Thoracic aorta (tissue), 2 donors: Measurements from ENCODE around the gene CLN5. TPM values are rescaled to one million over a fixed set of nuclear protein-coding genes. Genes with fewer than 3 reads are reported as not detected.
A peak's percentile ranks its signal among the peaks of the same experiment; 100 is the strongest.

Source experiments
- ATAC-seq: fragments of 150-250 bp; one replicate; pipeline ENCODE4 v1.8.0; 2017; ENCODE audit warnings: low read depth; ENCODE audit not compliant: insufficient number of reproducible peaks, low FRiP score
- DNase-seq: peaks from one replicate; pipeline ENCODE4 v3.0.0-alpha.2; 2020; ENCODE audit warnings: low spot score
- H3K27ac ChIP-seq, 2 donors: fragments of 200-600 bp; sonication (generic); 1 replicate in 1 of 2; 2 replicates in 1 of 2; pipeline ENCODE4 v1.5.1; 2016; ENCODE audit warnings: mild to moderate bottlenecking in 2 of 2, moderate library complexity in 2 of 2
- H3K27me3 ChIP-seq: fragments of 200-600 bp; sonication (generic); replicated peaks from 2 replicates; pipeline ENCODE4 v1.6.0; 2016; ENCODE audit warnings: mild to moderate bottlenecking; ENCODE audit not compliant: insufficient read depth
- H3K36me3 ChIP-seq: fragments of 200-600 bp; sonication (generic); one replicate; pipeline ENCODE4 v1.5.1; 2016
- H3K4me1 ChIP-seq, 2 donors: fragments of 200-600 bp; sonication (generic); 1 replicate in 1 of 2; 2 replicates in 1 of 2; pipeline versions ENCODE4 v1.5.1 to v1.6.0; 2016; ENCODE audit warnings: low read depth in 2 of 2, mild to moderate bottlenecking in 1 of 2; ENCODE audit not compliant: control insufficient read depth in 1 of 2
- H3K4me3 ChIP-seq: fragments of 200-600 bp; sonication (generic); 2 replicates; pipeline ENCODE4 v1.5.1; 2016; ENCODE audit warnings: mild to moderate bottlenecking
- H3K9me3 ChIP-seq: fragments of 200-600 bp; sonication (generic); 2 replicates; pipeline ENCODE4 v1.5.1; 2016
- total RNA-seq, 2 donors: library from RNA; depleted of rRNA; stranded (reverse); fragments of >200 nt; gene quantifications; one replicate each; pipeline versions ENCODE4 v1.1.0 to v1.2.3, GENCODE V29; 2016
- TF ChIP-seq, protein P1 (sequence below): fragments of 200-600 bp; sonication (generic); IDR thresholded peaks from one replicate; pipeline ENCODE4 v1.5.1; 2019; ENCODE audit warnings: antibody characterized with exemption

The CLN5 gene
- total RNA-seq, 2 donors from 2014 or later, result 21.4 to 29.1 TPM

DNA sequence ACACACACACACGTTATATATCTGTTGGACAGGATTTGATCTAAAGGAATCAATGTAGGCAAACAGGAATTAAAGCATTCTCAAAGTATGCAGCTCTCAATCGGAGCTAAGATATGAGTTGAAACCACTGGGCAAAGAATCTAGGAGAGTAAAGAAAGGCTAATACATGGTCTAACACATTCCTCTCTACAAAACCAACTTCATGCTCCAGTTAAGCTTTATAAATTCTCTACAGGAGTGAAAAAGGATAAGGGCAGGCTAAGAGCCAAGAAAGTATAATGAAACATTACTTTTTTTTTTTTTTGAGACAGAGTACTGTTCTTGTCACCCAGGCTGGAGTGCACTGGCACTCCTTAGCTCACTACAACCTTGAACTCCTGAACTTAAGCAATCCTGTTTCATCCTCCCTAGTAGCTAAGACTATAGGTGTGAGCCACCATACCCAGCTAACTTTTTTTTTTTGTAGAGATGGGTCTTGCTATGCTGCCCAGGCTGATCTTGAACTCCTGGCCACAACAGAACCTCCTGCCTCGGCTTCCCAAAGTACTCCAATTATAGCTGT lies 24.5 kb downstream of the CLN5 start:
- H3K4me1 ChIP-seq, result peaks cover 74 to 77% of the 10 kb centered on the region in 2 donors
- peak overlapping the region; percentile 69 to 80 for H3K27ac ChIP-seq
- peak overlapping the region; percentile 2 for H3K4me3 ChIP-seq
- no peaks in the 10 kb centered on the region for H3K27me3 ChIP-seq
- no peak for ATAC-seq
- peaks cover 44% of the 10 kb centered on the region for H3K36me3 ChIP-seq
- no peak for DNase-seq
- TF ChIP-seq, protein P1, sequence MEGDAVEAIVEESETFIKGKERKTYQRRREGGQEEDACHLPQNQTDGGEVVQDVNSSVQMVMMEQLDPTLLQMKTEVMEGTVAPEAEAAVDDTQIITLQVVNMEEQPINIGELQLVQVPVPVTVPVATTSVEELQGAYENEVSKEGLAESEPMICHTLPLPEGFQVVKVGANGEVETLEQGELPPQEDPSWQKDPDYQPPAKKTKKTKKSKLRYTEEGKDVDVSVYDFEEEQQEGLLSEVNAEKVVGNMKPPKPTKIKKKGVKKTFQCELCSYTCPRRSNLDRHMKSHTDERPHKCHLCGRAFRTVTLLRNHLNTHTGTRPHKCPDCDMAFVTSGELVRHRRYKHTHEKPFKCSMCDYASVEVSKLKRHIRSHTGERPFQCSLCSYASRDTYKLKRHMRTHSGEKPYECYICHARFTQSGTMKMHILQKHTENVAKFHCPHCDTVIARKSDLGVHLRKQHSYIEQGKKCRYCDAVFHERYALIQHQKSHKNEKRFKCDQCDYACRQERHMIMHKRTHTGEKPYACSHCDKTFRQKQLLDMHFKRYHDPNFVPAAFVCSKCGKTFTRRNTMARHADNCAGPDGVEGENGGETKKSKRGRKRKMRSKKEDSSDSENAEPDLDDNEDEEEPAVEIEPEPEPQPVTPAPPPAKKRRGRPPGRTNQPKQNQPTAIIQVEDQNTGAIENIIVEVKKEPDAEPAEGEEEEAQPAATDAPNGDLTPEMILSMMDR, result no peak
- no peaks in the 10 kb centered on the region for H3K9me3 ChIP-seq

DNA sequence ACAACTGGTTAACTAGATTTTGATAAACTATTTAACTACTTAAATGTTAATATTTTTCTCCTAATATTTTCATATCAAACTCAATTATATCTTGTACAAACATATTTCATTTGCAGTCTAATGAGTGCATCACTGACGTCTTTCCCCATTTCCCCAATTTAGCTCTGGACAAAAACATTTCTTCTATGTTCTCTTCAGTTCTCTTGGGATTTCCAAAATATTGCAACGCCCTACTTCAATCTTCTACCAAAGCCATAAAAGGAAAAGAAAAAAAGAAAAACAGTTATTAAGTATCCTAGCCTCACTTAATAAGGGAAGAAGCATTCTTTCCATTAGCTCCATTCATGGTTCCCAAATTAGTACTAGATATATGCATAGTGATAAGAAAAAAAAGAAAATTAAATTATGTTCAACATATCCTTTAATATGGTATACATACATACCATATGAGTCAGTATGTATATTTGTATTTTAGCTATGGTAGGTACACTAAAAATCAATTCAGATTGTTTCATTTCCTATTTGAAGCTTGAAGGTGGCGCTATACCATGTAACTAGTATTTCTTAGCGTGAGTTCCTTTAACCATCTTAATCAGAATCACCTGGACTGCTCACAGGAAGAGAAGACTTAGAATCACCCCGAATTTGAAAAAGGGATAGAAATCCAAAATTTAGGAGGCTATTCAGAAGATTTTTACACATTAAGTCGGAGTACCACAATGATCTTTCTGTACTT lies 25.2 kb downstream of the CLN5 start:
- peaks cover 39% of the 10 kb centered on the region for H3K36me3 ChIP-seq
- peaks cover 75 to 83% of the 10 kb centered on the region in 2 donors for H3K4me1 ChIP-seq
- no peaks in the 10 kb centered on the region for H3K9me3 ChIP-seq
- peak overlapping the region; percentile 2 for H3K4me3 ChIP-seq
- no peaks in the 10 kb centered on the region for H3K27me3 ChIP-seq
- peak overlapping the region; percentile 69 to 80 for H3K27ac ChIP-seq
- TF ChIP-seq, protein P1, result no peak
- ATAC-seq (no peak), DNase-seq (no peak)

DNA sequence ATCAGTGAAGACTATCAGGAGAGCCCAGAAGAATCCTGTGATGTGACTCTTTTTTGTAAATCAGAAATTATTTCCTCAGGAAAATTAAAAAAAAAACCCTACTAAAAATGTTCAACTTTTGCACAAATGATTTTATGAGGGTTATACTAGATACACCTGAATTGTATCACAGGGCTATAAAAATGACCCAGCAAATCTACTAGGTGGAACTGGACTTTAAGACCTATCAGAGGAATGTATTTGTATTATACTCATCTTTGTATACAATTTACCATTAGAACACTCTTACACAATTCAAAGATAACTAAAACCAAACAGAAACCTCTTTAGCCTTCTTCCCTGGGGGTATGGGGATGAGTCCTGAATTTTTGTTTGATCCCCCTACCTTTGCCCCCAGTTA lies 27.9 kb downstream of the CLN5 start:
- TF ChIP-seq, protein P1, result no peak
- Histone ChIP-seq H3K27ac (peak overlapping the region in 1 of 2 donors; percentile 80), H3K27me3 (no peaks in the 10 kb centered on the region), H3K4me3 (no peak overlapping the region), H3K9me3 (no peaks in the 10 kb centered on the region), H3K36me3 (peaks cover 12% of the 10 kb centered on the region), H3K4me1 (peaks cover 87 to 92% of the 10 kb centered on the region in 2 donors)
- DNase-seq (no peak), ATAC-seq (no peak)

DNA sequence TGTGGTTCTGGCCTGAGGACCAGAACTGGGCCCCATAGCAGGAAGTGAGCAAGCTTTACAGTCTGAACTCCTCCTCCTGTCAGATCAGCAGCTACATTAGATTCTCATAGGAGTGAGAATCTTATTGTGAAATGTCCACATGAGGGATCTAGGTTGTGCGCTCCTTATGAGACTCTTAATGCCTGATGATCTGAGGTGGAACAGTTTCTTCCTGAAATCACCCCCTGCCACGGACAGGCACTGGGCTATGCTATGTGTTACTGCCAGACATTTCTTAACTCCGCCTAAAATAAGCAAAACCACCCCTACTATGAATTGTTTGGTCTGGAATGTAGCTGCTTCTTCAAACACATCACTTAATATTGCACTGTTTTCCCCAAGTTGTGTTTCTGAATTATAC lies 30.5 kb downstream of the CLN5 start:
- peaks cover under 1% of the 10 kb centered on the region for H3K36me3 ChIP-seq
- TF ChIP-seq, protein P1, result no peak
- H3K4me1 ChIP-seq, result peaks cover 63 to 66% of the 10 kb centered on the region in 2 donors
- no peaks in the 10 kb centered on the region for H3K27me3 ChIP-seq
- peak overlapping the region in 1 of 2 donors; percentile 55 for H3K27ac ChIP-seq
- ATAC-seq (no peak), DNase-seq (no peak)
- H3K4me3 ChIP-seq, result peak overlapping the region; percentile 96
- no peaks in the 10 kb centered on the region for H3K9me3 ChIP-seq

DNA sequence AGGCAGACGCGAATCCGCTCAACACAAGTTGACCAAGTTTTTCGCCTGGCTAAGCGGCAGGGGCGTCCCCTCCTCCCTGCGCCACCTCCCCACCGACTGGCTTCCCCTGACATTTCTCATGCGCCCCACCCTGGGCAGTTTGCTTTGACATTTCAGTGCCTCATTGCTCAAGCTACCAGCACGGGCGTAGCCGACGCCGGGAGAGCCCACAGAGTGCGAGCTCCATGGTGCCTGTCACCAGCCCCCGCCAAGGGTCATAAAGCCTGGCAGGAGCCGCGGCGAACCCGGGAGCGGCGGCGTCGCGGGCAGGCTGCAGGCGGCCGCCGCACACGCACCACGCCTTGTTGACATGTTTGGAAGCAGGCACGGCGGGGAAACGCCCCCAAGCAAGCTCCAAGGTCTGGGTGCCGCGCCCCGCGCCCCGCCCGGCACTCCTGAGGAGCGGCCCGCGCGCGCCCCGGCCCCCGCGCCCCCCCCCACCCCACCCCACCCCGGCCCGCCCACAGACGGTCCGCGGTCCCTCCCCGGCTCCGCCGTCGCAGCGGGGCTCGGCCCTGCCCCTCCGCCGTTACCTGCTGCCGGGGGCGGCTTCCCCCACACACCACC lies 34.5 kb downstream of the CLN5 start:
- peaks cover 27 to 42% of the 10 kb centered on the region in 2 donors for H3K4me1 ChIP-seq
- peak; percentile 17 for ATAC-seq
- peak overlapping the region; percentile 99 for H3K27ac ChIP-seq
- no peaks in the 10 kb centered on the region for H3K27me3 ChIP-seq
- H3K9me3 ChIP-seq, result no peaks in the 10 kb centered on the region
- TF ChIP-seq, protein P1, result peak; percentile 10
- H3K36me3 ChIP-seq, result no peaks in the 10 kb centered on the region
- H3K4me3 ChIP-seq, result peak overlapping the region; percentile 96
- DNase-seq, result peak; percentile 61
